ENCODE results near the gene IKZF1. TPM values are rescaled to one million over a fixed set of nuclear protein-coding genes. Genes with fewer than 3 reads are reported as not detected.

The IKZF1 gene
- total RNA-seq, 1 experiment from 2014 or later, result 0.77 TPM

GRCh38 chr7:50310361-50310760 lies 5.8 kb downstream of the IKZF1 start:
- ChIA-PET POLR2A (no interaction called here), CTCF (no interaction called here)
- Histone ChIP-seq H3K27me3 (ENCODE audit: control insufficient read depth, insufficient read depth, low read length) (peaks cover 48% of the 10 kb centered on the region), H3K4me3 (ENCODE audit: low read depth in 2 of 2, low read length in 2 of 2) (no peak overlapping the region), H3K9me3 (ENCODE audit: control insufficient read depth, insufficient read depth, low read depth, low read length) (no peaks in the 10 kb centered on the region), H3K27ac (ENCODE audit: low read length) (no peak overlapping the region), H3K4me1 (ENCODE audit: control insufficient read depth, insufficient read depth, low read length) (peaks cover under 1% of the 10 kb centered on the region; the same call in 1 of the 2 replicates), H3K36me3 (ENCODE audit: control insufficient read depth, insufficient read depth, low read length) (no peaks in the 10 kb centered on the region)
- in situ Hi-C loops (cut with HindIII; ENCODE audit: low pct_unique_long_range_greater_than_20kb, low sequenced_read_pairs), result no loop called here
- BruUV-seq (replicated peaks), result no TSS peak
- no peak for DNase-seq (ENCODE audit: low read depth, low spot score)
- intact Hi-C loops (cut with micrococcal nuclease; ENCODE audit: unreplicated experiment), result no loop called here
- ATAC-seq, result no peak
- TF ChIP-seq POLR2AphosphoS5 (IDR thresholded peaks at IDR 0.05; ENCODE audit: low read depth, low read length), result no peak
- TF ChIP-seq SIN3A (IDR thresholded peaks at IDR 0.05; ENCODE audit: borderline replicate concordance, insufficient read depth, low read depth, low read length), result no peak
- no peak for TF ChIP-seq CTCF (IDR thresholded peaks at IDR 0.05)
- TF ChIP-seq REST (IDR thresholded peaks at IDR 0.05; ENCODE audit: insufficient read depth in 1 of 2, low read depth in 2 of 2, low read length in 1 of 2), result no peak
- no peak for TF ChIP-seq TCF7L2 (IDR thresholded peaks at IDR 0.05; ENCODE audit: low read depth, low read length)

- no peak for ATAC-seq
- DNase-seq (ENCODE audit: low read depth, low spot score), result no peak
- no peak overlapping the region for H3K4me3 ChIP-seq (ENCODE audit: low read depth in 2 of 2, low read length in 2 of 2)
- intact Hi-C loops (cut with micrococcal nuclease; ENCODE audit: unreplicated experiment), result no loop called here
- no peaks in the 10 kb centered on the region for H3K9me3 ChIP-seq (ENCODE audit: control insufficient read depth, insufficient read depth, low read depth, low read length)
- no peak for TF ChIP-seq SIN3A (IDR thresholded peaks at IDR 0.05; ENCODE audit: borderline replicate concordance, insufficient read depth, low read depth, low read length)
- no peak for TF ChIP-seq CTCF (IDR thresholded peaks at IDR 0.05)
- TF ChIP-seq TCF7L2 (IDR thresholded peaks at IDR 0.05; ENCODE audit: low read depth, low read length), result no peak
- TF ChIP-seq POLR2AphosphoS5 (IDR thresholded peaks at IDR 0.05; ENCODE audit: low read depth, low read length), result no peak
- TF ChIP-seq REST (IDR thresholded peaks at IDR 0.05; ENCODE audit: insufficient read depth in 1 of 2, low read depth in 2 of 2, low read length in 1 of 2), result no peak
- H3K4me1 ChIP-seq (ENCODE audit: control insufficient read depth, insufficient read depth, low read length), result no peaks in the 10 kb centered on the region
- no TSS peak for BruUV-seq (replicated peaks)
- H3K27ac ChIP-seq (ENCODE audit: low read length), result no peak overlapping the region
- H3K36me3 ChIP-seq (ENCODE audit: control insufficient read depth, insufficient read depth, low read length), result no peaks in the 10 kb centered on the region
- in situ Hi-C loops (cut with HindIII; ENCODE audit: low pct_unique_long_range_greater_than_20kb, low sequenced_read_pairs), result no loop called here
- H3K27me3 ChIP-seq (ENCODE audit: control insufficient read depth, insufficient read depth, low read length), result peaks cover 42% of the 10 kb centered on the region
- POLR2A ChIA-PET, result no interaction called here
- CTCF ChIA-PET, result no interaction called here
These were observed 6.4 kb downstream of the IKZF1 start for GRCh38 chr7:50310956-50311355.
